GM12878 (cell line): ENCODE data around the gene RBL2. TPM values are rescaled to one million over a fixed set of nuclear protein-coding genes. Genes with fewer than 3 reads are reported as not detected.

Source experiments
- BACH1 ChIP-seq: fragments of 450-650 bp; IDR thresholded peaks from 2 replicates; pipeline ENCODE4 v1.6.1; 2017; ENCODE audit warnings: mild to moderate bottlenecking, borderline replicate concordance
- CHD2 ChIP-seq: IDR thresholded peaks from 2 replicates; pipeline ENCODE4 v1.6.1; 2011; ENCODE audit warnings: low read depth, low read length, improper control_type of control experiment, borderline replicate concordance
- CHD4 ChIP-seq: fragments of 200-600 bp; sonication (generic); IDR thresholded peaks from 2 replicates; pipeline ENCODE4 v1.6.1; 2016; ENCODE audit warnings: mild to moderate bottlenecking
- CREB1 ChIP-seq: IDR thresholded peaks from 2 replicates; pipeline ENCODE4 v1.6.1; 2012; ENCODE audit warnings: low read depth, mild to moderate bottlenecking, inconsistent platforms
- ELK1 ChIP-seq: IDR thresholded peaks from 2 replicates; pipeline ENCODE4 v1.6.1; 2012; ENCODE audit warnings: low read depth, low read length, improper control_type of control experiment
- FOS ChIP-seq: IDR thresholded peaks from 3 replicates; pipeline ENCODE4 v1.6.1; 2011; ENCODE audit warnings: borderline replicate concordance; ENCODE audit not compliant: insufficient read length; ENCODE audit errors: extremely low read depth
- GABPA ChIP-seq: IDR thresholded peaks from 2 replicates; pipeline ENCODE4 v1.6.1; 2014; ENCODE audit warnings: antibody characterized with exemption, low read depth, mild to moderate bottlenecking, inconsistent platforms
- HDGF ChIP-seq: fragments of 450-650 bp; IDR thresholded peaks from 2 replicates; pipeline ENCODE4 v1.6.1; 2016; ENCODE audit warnings: antibody characterized with exemption
- MTA2 ChIP-seq: fragments of 450-650 bp; IDR thresholded peaks from 2 replicates; pipeline ENCODE4 v1.6.1; 2016; ENCODE audit warnings: low read depth, mild to moderate bottlenecking, moderate library complexity
- NR2C1 ChIP-seq: fragments of 450-650 bp; IDR thresholded peaks from 2 replicates; pipeline ENCODE4 v1.6.1; 2017; ENCODE audit warnings: antibody characterized with exemption, mild to moderate bottlenecking, moderate library complexity
- NR2F1 ChIP-seq: fragments of 450-650 bp; conservative IDR thresholded peaks from 2 replicates; pipeline ENCODE4 v1.6.1; 2017; ENCODE audit warnings: mild to moderate bottlenecking
- PAX5 ChIP-seq: IDR thresholded peaks from 2 replicates; pipeline ENCODE4 v1.6.1; 2011; ENCODE audit warnings: low read depth, low read length, borderline replicate concordance
- PAX8 ChIP-seq: fragments of 450-650 bp; IDR thresholded peaks from 2 replicates; pipeline ENCODE4 v1.6.1; 2017; ENCODE audit warnings: mild to moderate bottlenecking, moderate library complexity
- RB1 ChIP-seq: fragments of 450-650 bp; formaldehyde crosslinking; IDR thresholded peaks from 2 replicates; pipeline ENCODE4 v1.6.1; 2017; ENCODE audit warnings: mild to moderate bottlenecking, borderline replicate concordance
- RCOR1 ChIP-seq: conservative IDR thresholded peaks from 2 replicates; pipeline ENCODE4 v1.6.1; 2012; ENCODE audit warnings: low read depth, low read length, improper control_type of control experiment
- SMAD1 ChIP-seq: fragments of 450-650 bp; IDR thresholded peaks from 2 replicates; pipeline ENCODE4 v1.6.1; 2018; ENCODE audit warnings: mild to moderate bottlenecking, low read depth; ENCODE audit not compliant: partially characterized antibody
- SP1 ChIP-seq: IDR thresholded peaks from one replicate; pipeline ENCODE4 v1.6.1; 2011; ENCODE audit warnings: low read depth, low read length
- TBL1XR1 ChIP-seq: IDR thresholded peaks from 2 replicates; pipeline ENCODE4 v1.6.1; 2012; ENCODE audit warnings: low read depth, low read length, improper control_type of control experiment
- ZBTB33 ChIP-seq: fragments of 450-650 bp; IDR thresholded peaks from 2 replicates; pipeline ENCODE4 v1.6.1; 2017; ENCODE audit warnings: mild to moderate bottlenecking
- ZBTB40 ChIP-seq: fragments of 450-650 bp; IDR thresholded peaks from 2 replicates; pipeline ENCODE4 v1.6.1; 2016; ENCODE audit warnings: mild to moderate bottlenecking, moderate library complexity, borderline replicate concordance
- ZNF207 ChIP-seq: fragments of 450-650 bp; IDR thresholded peaks from 2 replicates; pipeline ENCODE4 v1.6.1; 2014; ENCODE audit warnings: antibody characterized with exemption, mild to moderate bottlenecking, borderline replicate concordance
- ZNF622 ChIP-seq: fragments of 450-650 bp; IDR thresholded peaks from 2 replicates; pipeline ENCODE4 v1.6.1; 2017; ENCODE audit warnings: mild to moderate bottlenecking, inconsistent platforms
- polyA plus RNA-seq, 11 experiments: library from polyadenylated mRNA; depleted of rRNA in 4 of 11; unstranded in 6 of 11; stranded (reverse) in 5 of 11; fragments of >200 nt; fragmentation: Nextera tagmentation in 4 of 11; fragmentation: Illumina TruSeq in 1 of 11; extraction: Ambion mirVana in 4 of 11; extraction: Trizol in 1 of 11; gene quantifications; 1 replicate in 1 of 11; 2 replicates in 10 of 11; pipeline versions ENCODE4 v1.2.1 to v1.2.3, GENCODE V29; 2011 to 2016; ENCODE audit warnings: inconsistent platforms in 2 of 11, missing spikeins in 2 of 11, low read depth in 1 of 11
- total RNA-seq, 4 experiments: library from RNA; depleted of rRNA in 3 of 4; stranded (reverse); fragments of >200 nt in 3 of 4; fragmentation: Illumina TruSeq in 1 of 4; extraction: Trizol in 1 of 4; gene quantifications; 2 replicates each; pipeline versions ENCODE4 v1.2.1 to v1.2.3, GENCODE V29; 2013 to 2021
- TF ChIP-seq, protein P1 (sequence below): fragments of 450-650 bp; IDR thresholded peaks from 2 replicates; pipeline ENCODE4 v1.6.1; 2017; ENCODE audit warnings: borderline replicate concordance

The RBL2 gene
- total and polyA plus RNA-seq, 10 of the 15 experiments (the other 5 are each of a cell fraction or from before 2014, with no cell fraction given): 10.0 to 107 (median 39.0) TPM

DNA sequence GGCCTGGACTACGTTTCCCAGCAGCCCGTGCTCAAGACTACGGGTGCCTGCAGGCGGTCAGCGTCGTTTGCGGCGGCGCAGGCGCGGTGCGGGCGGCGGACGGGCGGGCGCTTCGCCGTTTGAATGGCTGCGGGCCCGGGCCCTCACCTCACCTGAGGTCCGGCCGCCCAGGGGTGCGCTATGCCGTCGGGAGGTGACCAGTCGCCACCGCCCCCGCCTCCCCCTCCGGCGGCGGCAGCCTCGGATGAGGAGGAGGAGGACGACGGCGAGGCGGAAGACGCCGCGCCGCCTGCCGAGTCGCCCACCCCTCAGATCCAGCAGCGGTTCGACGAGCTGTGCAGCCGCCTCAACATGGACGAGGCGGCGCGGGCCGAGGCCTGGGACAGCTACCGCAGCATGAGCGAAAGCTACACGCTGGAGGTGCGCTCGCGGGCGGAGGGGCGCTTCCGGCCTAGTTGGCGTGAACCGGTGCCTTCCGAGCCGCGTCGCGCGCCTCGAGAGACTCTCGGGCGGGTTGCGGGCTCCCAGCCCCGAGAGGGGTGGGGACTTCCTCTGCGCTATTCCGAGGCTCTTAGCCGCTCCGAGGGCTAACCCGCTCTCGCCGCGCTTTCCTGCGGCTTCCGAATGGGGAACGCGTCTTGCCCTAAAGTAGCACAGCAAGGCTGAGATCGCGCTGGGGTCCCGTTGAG lies at the start of gene RBL2 (continued):
- TF ChIP-seq SP1 (peak; percentile 30), CHD2 (peak; percentile 13; the same call in 1 of the 2 replicates), ELK1 (no peak), GABPA (no peak), NR2F1 (peak; percentile 42), CREB1 (peak; percentile 82), FOS (no peak), CHD4 (no peak), ZBTB33 (no peak), ZNF622 (no peak), MTA2 (no peak), ZNF207 (peak; percentile 83), BACH1 (peak; percentile 57; the same call in 1 of the 2 replicates), RCOR1 (no peak), ZBTB40 (no peak), HDGF (no peak), PAX8 (no peak), NR2C1 (peak; percentile 52), SMAD1 (no peak), TBL1XR1 (no peak), PAX5 (no peak), RB1 (0 out of 2 replicates have a peak, but pooled peaks have one; percentile 66)
- TF ChIP-seq, protein P1, sequence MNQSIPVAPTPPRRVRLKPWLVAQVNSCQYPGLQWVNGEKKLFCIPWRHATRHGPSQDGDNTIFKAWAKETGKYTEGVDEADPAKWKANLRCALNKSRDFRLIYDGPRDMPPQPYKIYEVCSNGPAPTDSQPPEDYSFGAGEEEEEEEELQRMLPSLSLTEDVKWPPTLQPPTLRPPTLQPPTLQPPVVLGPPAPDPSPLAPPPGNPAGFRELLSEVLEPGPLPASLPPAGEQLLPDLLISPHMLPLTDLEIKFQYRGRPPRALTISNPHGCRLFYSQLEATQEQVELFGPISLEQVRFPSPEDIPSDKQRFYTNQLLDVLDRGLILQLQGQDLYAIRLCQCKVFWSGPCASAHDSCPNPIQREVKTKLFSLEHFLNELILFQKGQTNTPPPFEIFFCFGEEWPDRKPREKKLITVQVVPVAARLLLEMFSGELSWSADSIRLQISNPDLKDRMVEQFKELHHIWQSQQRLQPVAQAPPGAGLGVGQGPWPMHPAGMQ: no peak
